Measurements from ENCODE around the gene RGS3.

DNA sequence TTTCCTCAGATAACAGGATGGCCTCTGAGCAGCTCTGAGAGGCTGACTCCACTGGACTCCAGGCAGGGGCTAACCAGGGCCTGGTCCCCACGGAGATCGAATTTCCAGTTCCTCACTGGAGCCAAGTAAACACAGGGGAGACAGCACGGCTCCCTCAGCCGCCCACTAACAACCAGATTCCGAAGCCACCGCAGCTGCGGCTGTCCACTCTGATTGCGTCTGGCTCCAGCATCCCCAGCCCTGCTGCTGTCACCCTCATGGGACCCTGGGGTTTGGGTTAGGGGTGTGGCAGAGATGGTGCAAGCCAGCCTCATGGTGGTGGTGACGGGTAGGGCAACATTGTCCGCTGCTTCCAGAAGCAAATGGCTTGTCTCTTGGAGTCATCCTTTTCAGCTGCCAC, 172.6 kb downstream of the RGS3 start:
- TF ChIP-seq, protein P1, sequence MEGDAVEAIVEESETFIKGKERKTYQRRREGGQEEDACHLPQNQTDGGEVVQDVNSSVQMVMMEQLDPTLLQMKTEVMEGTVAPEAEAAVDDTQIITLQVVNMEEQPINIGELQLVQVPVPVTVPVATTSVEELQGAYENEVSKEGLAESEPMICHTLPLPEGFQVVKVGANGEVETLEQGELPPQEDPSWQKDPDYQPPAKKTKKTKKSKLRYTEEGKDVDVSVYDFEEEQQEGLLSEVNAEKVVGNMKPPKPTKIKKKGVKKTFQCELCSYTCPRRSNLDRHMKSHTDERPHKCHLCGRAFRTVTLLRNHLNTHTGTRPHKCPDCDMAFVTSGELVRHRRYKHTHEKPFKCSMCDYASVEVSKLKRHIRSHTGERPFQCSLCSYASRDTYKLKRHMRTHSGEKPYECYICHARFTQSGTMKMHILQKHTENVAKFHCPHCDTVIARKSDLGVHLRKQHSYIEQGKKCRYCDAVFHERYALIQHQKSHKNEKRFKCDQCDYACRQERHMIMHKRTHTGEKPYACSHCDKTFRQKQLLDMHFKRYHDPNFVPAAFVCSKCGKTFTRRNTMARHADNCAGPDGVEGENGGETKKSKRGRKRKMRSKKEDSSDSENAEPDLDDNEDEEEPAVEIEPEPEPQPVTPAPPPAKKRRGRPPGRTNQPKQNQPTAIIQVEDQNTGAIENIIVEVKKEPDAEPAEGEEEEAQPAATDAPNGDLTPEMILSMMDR (conservative IDR thresholded peaks at IDR 0.05; ENCODE audit: low read length), result no peak
- TF ChIP-seq EZH2phosphoT487 (IDR thresholded peaks at IDR 0.05; ENCODE audit: borderline replicate concordance, low read depth, low read length), result no peak
